NCI-H128 (cell line): ENCODE data around the gene CSTB.

Experiments
- DNase-seq: peaks from one replicate; lab custom pipeline; 2025; ENCODE audit not compliant: unreplicated experiment; lab: John Stamatoyannopoulos, UW

The CSTB gene

GRCh38 chr21:43769325-43769958 is 6.7 kb downstream of the CSTB start:
- no peak for DNase-seq

- DNase-seq = no peak
Observed at GRCh38 chr21:43768868-43769167, 7.3 kb downstream of the CSTB start.

GRCh38 chr21:43767984-43768867 is 7.9 kb downstream of the CSTB start:
- no peak for DNase-seq

- DNase-seq = no peak
Observed at GRCh38 chr21:43767498-43767983, 8.6 kb downstream of the CSTB start.

GRCh38 chr21:43766734-43767497 is 9.2 kb downstream of the CSTB start:
- no peak for DNase-seq

DNA sequence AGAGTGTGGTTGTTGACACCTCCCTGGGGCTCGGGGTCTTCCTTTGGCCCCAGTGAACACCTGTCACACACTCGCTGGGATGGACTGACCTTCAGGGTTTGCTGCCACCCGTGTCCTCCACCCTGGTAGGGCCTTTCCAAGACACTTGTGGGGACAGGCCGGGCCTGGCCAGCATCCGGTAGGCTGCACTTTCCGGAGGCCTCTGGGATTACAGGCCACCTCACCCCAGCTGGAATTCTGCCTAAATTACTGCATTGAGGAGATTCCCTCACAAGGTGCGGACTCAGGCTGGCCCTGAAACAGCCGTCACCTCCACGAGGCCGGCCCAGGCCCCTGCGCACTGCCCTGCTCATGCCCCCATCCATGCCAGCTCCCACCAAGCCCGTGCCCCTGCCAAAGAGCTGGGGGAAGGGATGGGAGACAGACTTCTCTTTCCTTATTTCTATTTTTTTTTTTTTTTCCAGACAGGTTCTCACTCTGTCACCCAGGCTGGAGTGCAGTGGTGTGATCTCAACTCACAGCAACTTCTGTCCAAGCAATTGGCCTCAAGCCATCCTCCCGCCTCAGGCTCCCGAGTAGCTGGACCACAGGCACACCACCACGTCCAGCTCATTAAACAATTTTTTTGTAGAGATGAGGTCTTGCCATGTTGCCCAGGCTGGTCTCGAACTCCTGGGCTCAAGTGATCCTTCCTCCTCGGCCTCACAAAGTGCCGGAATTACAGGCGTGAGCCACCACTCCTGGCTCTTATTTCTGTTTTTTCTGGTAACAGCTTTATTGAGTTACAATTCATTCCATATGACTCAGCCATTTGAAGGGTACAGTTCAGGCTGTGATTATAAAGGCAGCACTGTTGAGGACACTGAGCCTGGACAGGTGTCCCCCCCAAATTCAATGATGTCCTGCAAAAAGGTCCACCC is 11.3 kb downstream of the CSTB start:
- no peak for DNase-seq

GRCh38 chr21:43763901-43764523 is 12.1 kb downstream of the CSTB start:
- no peak for DNase-seq

GRCh38 chr21:43762303-43763128 is 13.6 kb downstream of the CSTB start:
- DNase-seq = no peak

DNA sequence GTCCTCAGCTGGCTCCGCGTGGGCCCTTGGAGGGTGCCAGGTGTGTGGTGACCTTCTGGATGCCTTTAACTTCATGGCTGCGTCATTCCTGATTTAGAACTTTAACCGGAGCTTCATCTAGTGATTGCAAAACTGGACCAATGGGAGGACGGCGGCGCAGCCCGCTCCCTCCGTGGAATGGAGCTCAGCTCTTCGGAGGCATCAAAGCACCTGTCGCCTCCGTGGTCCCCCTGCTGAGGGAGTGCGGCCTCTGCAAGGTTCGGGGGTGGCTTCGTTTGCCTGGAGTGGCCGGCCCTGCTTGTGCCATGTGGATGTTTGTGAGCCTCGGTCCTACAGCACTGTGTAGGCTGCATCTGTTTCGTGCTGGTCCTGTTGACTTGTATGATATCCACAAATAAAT is 14.2 kb downstream of the CSTB start:
- DNase-seq = no peak

DNA sequence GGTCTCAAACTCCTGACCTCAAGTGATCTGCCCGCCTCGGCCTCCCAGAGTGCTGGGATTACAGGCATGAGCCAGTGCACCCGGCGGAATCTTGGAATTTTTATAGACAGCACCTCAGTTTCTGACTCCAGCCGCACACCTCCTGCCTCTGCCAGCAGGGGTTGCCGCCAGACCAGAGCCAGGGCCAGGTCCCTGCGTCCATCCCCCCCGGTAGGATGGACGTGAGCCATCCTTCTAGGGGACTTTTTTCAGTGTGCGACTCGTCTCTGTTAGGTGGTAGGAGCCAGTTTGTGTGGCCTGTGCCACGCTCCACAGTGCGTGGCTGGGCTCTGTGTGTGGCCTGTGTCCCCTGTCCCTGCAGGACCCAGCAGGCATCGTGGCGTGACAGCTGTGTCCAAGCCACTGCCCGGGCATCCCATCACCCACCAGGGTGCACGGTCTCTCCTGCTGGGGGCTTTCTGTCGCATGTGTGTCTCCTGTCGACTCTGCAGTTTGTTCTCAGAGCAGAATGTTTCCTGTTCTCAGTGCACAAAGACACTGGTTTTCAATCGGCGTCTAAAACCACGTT is 15.6 kb downstream of the CSTB start:
- no peak for DNase-seq

DNA sequence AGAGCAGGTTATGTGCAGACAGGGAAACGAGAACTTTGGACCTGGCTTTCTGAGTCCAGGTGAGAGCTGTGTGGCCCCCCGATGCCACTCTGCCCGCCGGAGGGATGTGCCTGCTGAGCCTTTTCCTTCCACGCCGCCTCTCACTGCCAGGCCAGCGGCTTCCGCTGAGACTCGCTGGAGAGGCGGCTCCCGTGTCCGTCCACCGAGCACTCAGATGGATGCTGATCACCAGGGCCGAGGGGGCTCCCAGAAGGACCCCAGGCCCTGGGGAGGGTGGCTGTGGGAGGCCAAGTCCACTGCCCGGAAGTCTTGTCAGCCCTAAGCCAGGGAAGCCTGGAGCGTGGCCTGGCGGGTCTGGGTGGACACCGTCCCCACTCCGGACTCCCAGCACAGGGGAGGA is 16.5 kb downstream of the CSTB start:
- DNase-seq = no peak

DNA sequence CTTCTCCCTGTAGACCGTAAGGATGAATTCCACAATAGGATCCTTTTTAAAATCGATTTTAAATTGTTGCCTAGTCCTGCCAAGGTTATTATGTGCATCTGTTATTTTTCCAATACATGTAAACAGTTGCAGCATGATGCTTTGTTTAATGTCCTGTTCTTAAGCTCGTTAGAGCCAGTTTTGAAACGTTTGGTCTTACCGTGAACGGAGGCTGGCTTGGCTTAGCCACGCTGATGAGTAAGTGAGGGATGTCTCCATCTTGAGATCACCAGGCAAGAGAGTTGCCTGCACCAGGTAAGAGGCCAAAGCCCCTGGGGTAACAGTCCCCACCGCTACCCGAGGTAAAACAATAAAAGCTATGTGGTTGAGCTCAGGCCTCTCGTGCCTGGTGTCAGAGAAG is 17.3 kb downstream of the CSTB start:
- no peak for DNase-seq

- no peak for DNase-seq
Observed at GRCh38 chr21:43758111-43758641, 17.9 kb downstream of the CSTB start.

GRCh38 chr21:43757601-43758000 is 18.5 kb downstream of the CSTB start:
- DNase-seq = no peak

GRCh38 chr21:43755820-43756594 is 20.1 kb downstream of the CSTB start:
- no peak for DNase-seq

- DNase-seq = no peak
Observed at GRCh38 chr21:43754948-43755781, 20.9 kb downstream of the CSTB start.

GRCh38 chr21:43753439-43753799 is 22.7 kb downstream of the CSTB start:
- DNase-seq = no peak
